Testis (tissue), 3 donors: ENCODE measurements around the gene TSKU. TPM values are rescaled to one million over a fixed set of nuclear protein-coding genes. Genes with fewer than 3 reads are reported as not detected.

ENCODE experiments used
- DNase-seq: peaks from one replicate; pipeline ENCODE4 v3.0.0-alpha.2; 2019
- H3K27ac ChIP-seq, 2 donors: fragments of 200-600 bp; sonication (generic); one replicate each; pipeline ENCODE4 v1.5.1; 2019
- H3K27me3 ChIP-seq: fragments of 200-600 bp; sonication (generic); one replicate; pipeline ENCODE4 v1.5.1; 2019
- H3K36me3 ChIP-seq: fragments of 200-600 bp; sonication (generic); one replicate; pipeline ENCODE4 v1.5.1; 2017; ENCODE audit warnings: low read depth; ENCODE audit errors: missing control alignments
- H3K4me1 ChIP-seq: fragments of 200-600 bp; sonication (generic); one replicate; pipeline ENCODE4 v1.5.1; 2019
- H3K4me3 ChIP-seq, 2 donors: fragments of 200-600 bp; sonication (generic); one replicate each; pipeline ENCODE4 v1.5.1; 2017 to 2019
- H3K9me3 ChIP-seq: fragments of 200-600 bp; sonication (generic); one replicate; pipeline ENCODE4 v1.5.1; 2017
- POLR2A ChIP-seq: fragments of 450-650 bp; IDR thresholded peaks from one replicate; pipeline ENCODE4 v1.6.1; 2017; ENCODE audit warnings: antibody characterized with exemption, mild to moderate bottlenecking, moderate library complexity
- WGBS, 2 donors: methylation state at CpG; one replicate each; pipeline ENCODE4 v1.1.5; 2018; 5-methylcytosine and 5-hydroxymethylcytosine counted together
- intact Hi-C: fragments of 100-400 bp; cut with DNase I; formaldehyde crosslinking; loops from one replicate; pipeline ENCODE4 v1.15.1; 2023; ENCODE audit warnings: low total_unique reads
- polyA plus RNA-seq: library from polyadenylated mRNA; stranded (reverse); fragments of 350-450 nt; fragmentation: Illumina TruSeq; extraction: RNeasy Lipid Tissue Mini Kit (QIAGEN cat#74804); gene quantifications from one replicate; pipeline ENCODE4 v1.2.3, GENCODE V29; 2014; ENCODE audit warnings: low read depth, low replicate concordance; ENCODE audit not compliant: insufficient read depth
- total RNA-seq, 2 donors: library from RNA; depleted of rRNA; stranded (reverse); fragments of >200 nt; gene quantifications; one replicate each; pipeline ENCODE4 v1.2.3, GENCODE V29; 2016
- TF ChIP-seq, protein P1 (sequence below), 3 experiments: fragments of 450-650 bp in 2 of 3; fragments of 200-600 bp in 1 of 3; sonication (generic) in 1 of 3; IDR thresholded peaks; one replicate each; pipeline ENCODE4 v1.5.1; 2016 to 2019; ENCODE audit warnings: antibody characterized with exemption in 3 of 3, mild to moderate bottlenecking in 2 of 3, moderate library complexity in 1 of 3

TSKU gene
- total and polyA plus RNA-seq, 3 donors from 2014 or later = 17.1 to 30.2 (median 25.9) TPM

- DNase-seq = no peak
- TF ChIP-seq, protein P1, sequence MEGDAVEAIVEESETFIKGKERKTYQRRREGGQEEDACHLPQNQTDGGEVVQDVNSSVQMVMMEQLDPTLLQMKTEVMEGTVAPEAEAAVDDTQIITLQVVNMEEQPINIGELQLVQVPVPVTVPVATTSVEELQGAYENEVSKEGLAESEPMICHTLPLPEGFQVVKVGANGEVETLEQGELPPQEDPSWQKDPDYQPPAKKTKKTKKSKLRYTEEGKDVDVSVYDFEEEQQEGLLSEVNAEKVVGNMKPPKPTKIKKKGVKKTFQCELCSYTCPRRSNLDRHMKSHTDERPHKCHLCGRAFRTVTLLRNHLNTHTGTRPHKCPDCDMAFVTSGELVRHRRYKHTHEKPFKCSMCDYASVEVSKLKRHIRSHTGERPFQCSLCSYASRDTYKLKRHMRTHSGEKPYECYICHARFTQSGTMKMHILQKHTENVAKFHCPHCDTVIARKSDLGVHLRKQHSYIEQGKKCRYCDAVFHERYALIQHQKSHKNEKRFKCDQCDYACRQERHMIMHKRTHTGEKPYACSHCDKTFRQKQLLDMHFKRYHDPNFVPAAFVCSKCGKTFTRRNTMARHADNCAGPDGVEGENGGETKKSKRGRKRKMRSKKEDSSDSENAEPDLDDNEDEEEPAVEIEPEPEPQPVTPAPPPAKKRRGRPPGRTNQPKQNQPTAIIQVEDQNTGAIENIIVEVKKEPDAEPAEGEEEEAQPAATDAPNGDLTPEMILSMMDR (IDR thresholded peaks at IDR 0.05) = no peak
- no peak for TF ChIP-seq POLR2A
- WGBS, 2 donors = 92% methylated on average over 9 to 26 of the region's 26 CpGs
- Histone ChIP-seq H3K27ac (peak overlapping the region; percentile 4 to 72), H3K4me3 (no peak overlapping the region), H3K27me3 (no peaks in the 10 kb centered on the region), H3K9me3 (no peaks in the 10 kb centered on the region), H3K36me3 (no peaks in the 10 kb centered on the region), H3K4me1 (peaks cover 32% of the 10 kb centered on the region)
- intact Hi-C loops = no loop called here
These were observed 12.8 kb downstream of the TSKU start for GRCh38 chr11:76795936-76796441.

DNA sequence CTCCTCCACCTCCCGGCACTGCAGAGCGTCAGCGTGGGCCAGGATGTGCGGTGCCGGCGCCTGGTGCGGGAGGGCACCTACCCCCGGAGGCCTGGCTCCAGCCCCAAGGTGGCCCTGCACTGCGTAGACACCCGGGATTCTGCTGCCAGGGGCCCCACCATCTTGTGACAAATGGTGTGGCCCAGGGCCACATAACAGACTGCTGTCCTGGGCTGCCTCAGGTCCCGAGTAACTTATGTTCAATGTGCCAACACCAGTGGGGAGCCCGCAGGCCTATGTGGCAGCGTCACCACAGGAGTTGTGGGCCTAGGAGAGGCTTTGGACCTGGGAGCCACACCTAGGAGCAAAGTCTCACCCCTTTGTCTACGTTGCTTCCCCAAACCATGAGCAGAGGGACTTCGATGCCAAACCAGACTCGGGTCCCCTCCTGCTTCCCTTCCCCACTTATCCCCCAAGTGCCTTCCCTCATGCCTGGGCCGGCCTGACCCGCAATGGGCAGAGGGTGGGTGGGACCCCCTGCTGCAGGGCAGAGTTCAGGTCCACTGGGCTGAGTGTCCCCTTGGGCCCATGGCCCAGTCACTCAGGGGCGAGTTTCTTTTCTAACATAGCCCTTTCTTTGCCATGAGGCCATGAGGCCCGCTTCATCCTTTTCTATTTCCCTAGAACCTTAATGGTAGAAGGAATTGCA is 13.5 kb downstream of the TSKU start:
- DNase-seq = no peak
- Histone ChIP-seq H3K4me1 (peaks cover 32% of the 10 kb centered on the region), H3K4me3 (no peak overlapping the region), H3K36me3 (no peaks in the 10 kb centered on the region), H3K9me3 (no peaks in the 10 kb centered on the region), H3K27ac (peak overlapping the region in 1 of 2 donors; percentile 30), H3K27me3 (no peaks in the 10 kb centered on the region)
- intact Hi-C loops = no loop called here
- no peak for TF ChIP-seq POLR2A
- TF ChIP-seq, protein P1 (IDR thresholded peaks at IDR 0.05) = no peak
- 90 to 93% methylated on average over 9 to 20 of the region's 20 CpGs for WGBS, 2 donors

DNA sequence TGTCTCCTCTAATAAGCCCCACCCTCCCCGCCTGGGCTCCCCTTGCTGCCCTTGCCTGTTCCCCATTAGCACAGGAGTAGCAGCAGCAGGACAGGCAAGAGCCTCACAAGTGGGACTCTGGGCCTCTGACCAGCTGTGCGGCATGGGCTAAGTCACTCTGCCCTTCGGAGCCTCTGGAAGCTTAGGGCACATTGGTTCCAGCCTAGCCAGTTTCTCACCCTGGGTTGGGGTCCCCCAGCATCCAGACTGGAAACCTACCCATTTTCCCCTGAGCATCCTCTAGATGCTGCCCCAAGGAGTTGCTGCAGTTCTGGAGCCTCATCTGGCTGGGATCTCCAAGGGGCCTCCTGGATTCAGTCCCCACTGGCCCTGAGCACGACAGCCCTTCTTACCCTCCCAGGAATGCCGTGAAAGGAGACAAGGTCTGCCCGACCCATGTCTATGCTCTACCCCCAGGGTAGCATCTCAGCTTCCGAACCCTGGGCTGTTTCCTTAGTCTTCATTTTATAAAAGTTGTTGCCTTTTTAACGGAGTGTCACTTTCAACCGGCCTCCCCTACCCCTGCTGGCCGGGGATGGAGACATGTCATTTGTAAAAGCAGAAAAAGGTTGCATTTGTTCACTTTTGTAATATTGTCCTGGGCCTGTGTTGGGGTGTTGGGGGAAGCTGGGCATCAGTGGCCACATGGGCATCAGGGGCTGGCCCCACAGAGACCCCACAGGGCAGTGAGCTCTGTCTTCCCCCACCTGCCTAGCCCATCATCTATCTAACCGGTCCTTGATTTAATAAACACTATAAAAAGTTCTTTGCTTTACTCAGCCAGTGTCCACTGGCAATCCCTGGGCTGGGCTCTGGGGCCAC is 14.4 kb downstream of the TSKU start:
- peaks cover 29% of the 10 kb centered on the region for H3K4me1 ChIP-seq
- WGBS, 2 donors = 85 to 87% methylated on average over 8 to 11 of the region's 11 CpGs
- DNase-seq = no peak
- no peaks in the 10 kb centered on the region for H3K36me3 ChIP-seq
- peak overlapping the region in 1 of 2 donors; percentile 30 for H3K27ac ChIP-seq
- intact Hi-C loops = loop anchor here (2.0 kb wide), 1 partner anchor 63 kb away; no protein-coding TSS in a partner anchor
- no peak for TF ChIP-seq POLR2A
- TF ChIP-seq, protein P1 (IDR thresholded peaks at IDR 0.05) = no peak
- H3K9me3 ChIP-seq = no peaks in the 10 kb centered on the region
- H3K27me3 ChIP-seq = no peaks in the 10 kb centered on the region
- no peak overlapping the region for H3K4me3 ChIP-seq

DNA sequence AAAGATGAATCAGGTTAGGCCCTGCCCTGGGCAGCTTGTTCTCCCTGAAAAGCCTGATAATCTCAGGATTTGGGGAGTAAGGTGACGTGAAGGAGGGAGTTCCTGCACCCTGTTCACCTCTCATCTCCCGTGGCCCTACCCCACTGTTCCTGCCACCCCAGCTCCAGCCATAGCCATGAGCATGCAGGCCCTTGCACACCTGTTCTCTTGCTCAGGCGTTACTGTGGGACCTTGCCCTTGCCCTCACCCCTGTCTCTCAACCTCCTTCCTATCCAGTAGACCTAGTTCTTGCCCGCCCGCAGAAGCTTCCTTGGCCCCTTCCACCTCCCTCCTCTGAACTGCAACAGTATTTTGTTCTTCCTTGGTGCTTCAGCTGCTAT is 15.0 kb downstream of the TSKU start:
- H3K4me3 ChIP-seq = no peak overlapping the region
- no peak for DNase-seq
- no peaks in the 10 kb centered on the region for H3K36me3 ChIP-seq
- intact Hi-C loops = loop anchor here (2.0 kb wide), 1 partner anchor 63 kb away; no protein-coding TSS in a partner anchor
- H3K4me1 ChIP-seq = peaks cover 23% of the 10 kb centered on the region
- WGBS, 2 donors = 64 to 67% methylated on average over 5 of the region's 5 CpGs
- peak overlapping the region in 1 of 2 donors; percentile 30 for H3K27ac ChIP-seq
- no peaks in the 10 kb centered on the region for H3K27me3 ChIP-seq
- TF ChIP-seq, protein P1 (IDR thresholded peaks at IDR 0.05) = no peak
- TF ChIP-seq POLR2A = no peak
- H3K9me3 ChIP-seq = no peaks in the 10 kb centered on the region
